GM12878 (cell line): ENCODE results near the gene LARGE1. TPM values are rescaled to one million over a fixed set of nuclear protein-coding genes. Genes with fewer than 3 reads are reported as not detected.

ENCODE experiments used
- CEBPB ChIP-seq, 2 experiments: fragments of 150-350 bp in 1 of 2; IDR thresholded peaks; 2 replicates each; pipeline ENCODE4 v1.6.1; 2012 to 2014; ENCODE audit warnings: low read depth in 2 of 2, low read length in 2 of 2, borderline replicate concordance in 1 of 2, inconsistent platforms in 1 of 2
- CREB1 ChIP-seq: IDR thresholded peaks from 2 replicates; pipeline ENCODE4 v1.6.1; 2012; ENCODE audit warnings: low read depth, mild to moderate bottlenecking, inconsistent platforms
- FOXK2 ChIP-seq: fragments of 450-650 bp; IDR thresholded peaks from 2 replicates; pipeline ENCODE4 v1.6.1; 2017; ENCODE audit warnings: mild to moderate bottlenecking, moderate library complexity
- GABPA ChIP-seq: IDR thresholded peaks from 2 replicates; pipeline ENCODE4 v1.6.1; 2014; ENCODE audit warnings: antibody characterized with exemption, low read depth, mild to moderate bottlenecking, inconsistent platforms
- IRF3 ChIP-seq: fragments of 450-650 bp; IDR thresholded peaks from 2 replicates; pipeline ENCODE4 v1.6.1; 2014; ENCODE audit warnings: mild to moderate bottlenecking
- JUNB ChIP-seq: IDR thresholded peaks from 2 replicates; pipeline ENCODE4 v1.6.1; 2016; ENCODE audit warnings: antibody characterized with exemption, mild to moderate bottlenecking
- PKNOX1 ChIP-seq: fragments of 450-650 bp; IDR thresholded peaks from 2 replicates; pipeline ENCODE4 v1.6.1; 2016; ENCODE audit warnings: mild to moderate bottlenecking
- RAD51 ChIP-seq: fragments of 450-650 bp; IDR thresholded peaks from 2 replicates; pipeline ENCODE4 v1.6.1; 2016; ENCODE audit warnings: moderate library complexity, mild to moderate bottlenecking, inconsistent platforms
- ZBTB11 ChIP-seq: fragments of 450-650 bp; formaldehyde crosslinking; IDR thresholded peaks from 2 replicates; pipeline ENCODE4 v1.5.0; 2022; ENCODE audit warnings: mild to moderate bottlenecking, missing genetic modification characterization
- ZZZ3 ChIP-seq: IDR thresholded peaks from 2 replicates; pipeline ENCODE4 v1.6.1; 2011; ENCODE audit warnings: low read depth; ENCODE audit not compliant: control insufficient read depth, insufficient read length
- polyA plus RNA-seq, 11 experiments: library from polyadenylated mRNA; depleted of rRNA in 4 of 11; unstranded in 6 of 11; stranded (reverse) in 5 of 11; fragments of >200 nt; fragmentation: Nextera tagmentation in 4 of 11; fragmentation: Illumina TruSeq in 1 of 11; extraction: Ambion mirVana in 4 of 11; extraction: Trizol in 1 of 11; gene quantifications; 1 replicate in 1 of 11; 2 replicates in 10 of 11; pipeline versions ENCODE4 v1.2.1 to v1.2.3, GENCODE V29; 2011 to 2016; ENCODE audit warnings: inconsistent platforms in 2 of 11, missing spikeins in 2 of 11, low read depth in 1 of 11
- total RNA-seq, 4 experiments: library from RNA; depleted of rRNA in 3 of 4; stranded (reverse); fragments of >200 nt in 3 of 4; fragmentation: Illumina TruSeq in 1 of 4; extraction: Trizol in 1 of 4; gene quantifications; 2 replicates each; pipeline versions ENCODE4 v1.2.1 to v1.2.3, GENCODE V29; 2013 to 2021

LARGE1 gene
- total and polyA plus RNA-seq, 10 of the 15 experiments (the other 5 are each of a cell fraction or from before 2014, with no cell fraction given): 3.2 to 41.4 (median 17.3) TPM

GRCh38 chr22:33397381-33397907 lies 522.8 kb downstream of the LARGE1 start (continued):
- TF ChIP-seq PKNOX1: no peak
- no peak for TF ChIP-seq CEBPB (IDR thresholded peaks at IDR 0.05; ENCODE audit: borderline replicate concordance in 1 of 2, low read depth in 2 of 2, low read length in 2 of 2)
- no peak for TF ChIP-seq GABPA
- TF ChIP-seq CREB1: no peak
- no peak for TF ChIP-seq RAD51
- TF ChIP-seq ZZZ3: no peak
- TF ChIP-seq ZBTB11: no peak
- TF ChIP-seq IRF3: no peak
- no peak for TF ChIP-seq JUNB
- TF ChIP-seq FOXK2: no peak
